OCI-LY1 (cell line): Measurements from ENCODE around the gene KRT34.

Experiments used
- H2AFZ ChIP-seq: fragments of 200-600 bp; sonication (generic), shearing (Covaris generic); 2 replicates; pipeline ENCODE4 v1.6.0; 2014; ENCODE audit warnings: antibody characterized with exemption, mild to moderate bottlenecking, low read length
- H3F3A ChIP-seq: fragments of 200-600 bp; sonication (generic), shearing (Covaris generic); 2 replicates; pipeline ENCODE4 v1.6.0; 2014; ENCODE audit warnings: mild to moderate bottlenecking, antibody characterized with exemption, low read length, moderate library complexity; ENCODE audit not compliant: insufficient read depth
- H3K27ac ChIP-seq: fragments of 200-600 bp; sonication (generic); 2 replicates; pipeline ENCODE4 v1.5.1; 2014; ENCODE audit warnings: low read length, mixed run types, mild to moderate bottlenecking, low read depth; ENCODE audit not compliant: poor library complexity, severe bottlenecking
- H3K27me3 ChIP-seq: fragments of 200-600 bp; sonication (generic); 2 replicates; pipeline ENCODE4 v1.6.0; 2014; ENCODE audit warnings: antibody characterized with exemption, mild to moderate bottlenecking, low read length, moderate library complexity; ENCODE audit not compliant: insufficient read depth
- H3K36me3 ChIP-seq: fragments of 200-600 bp; sonication (generic); 2 replicates; pipeline ENCODE4 v1.6.1; 2014; ENCODE audit warnings: mild to moderate bottlenecking, antibody characterized with exemption, low read length, moderate library complexity, mixed read lengths; ENCODE audit not compliant: insufficient read depth
- H3K4me1 ChIP-seq: fragments of 200-600 bp; sonication (generic); 2 replicates; pipeline ENCODE4 v1.5.1; 2014; ENCODE audit warnings: mild to moderate bottlenecking, low read length, moderate library complexity; ENCODE audit not compliant: insufficient read depth, severe bottlenecking
- H3K4me2 ChIP-seq: fragments of 200-600 bp; sonication (generic), shearing (Covaris generic); 2 replicates; pipeline ENCODE4 v1.6.1; 2014; ENCODE audit warnings: low read length
- H3K4me3 ChIP-seq: fragments of 200-600 bp; sonication (generic); 2 replicates; pipeline ENCODE4 v1.5.1; 2014; ENCODE audit warnings: low read length, low read depth, mild to moderate bottlenecking, mixed read lengths; ENCODE audit not compliant: poor library complexity, severe bottlenecking
- H3K79me2 ChIP-seq: fragments of 200-600 bp; shearing (Covaris generic); 2 replicates; pipeline ENCODE4 v1.6.1; 2016; ENCODE audit warnings: mixed run types, low read length, mixed read lengths; ENCODE audit not compliant: insufficient read depth
- H3K9ac ChIP-seq: fragments of 200-600 bp; sonication (generic), shearing (Covaris generic); 2 replicates; pipeline ENCODE4 v1.6.1; 2014; ENCODE audit warnings: mild to moderate bottlenecking, low read length, mixed read lengths
- H3K9me2 ChIP-seq: fragments of 200-600 bp; sonication (generic), shearing (Covaris generic); 2 replicates; pipeline ENCODE4 v1.6.1; 2014; ENCODE audit warnings: low read depth, mild to moderate bottlenecking, low read length, mixed read lengths
- H3K9me3 ChIP-seq: fragments of 200-600 bp; shearing (Covaris generic); 2 replicates; pipeline ENCODE4 v1.6.1; 2014; ENCODE audit warnings: low read length, mixed read lengths
- H4K20me1 ChIP-seq: fragments of 200-600 bp; sonication (generic), shearing (Covaris generic); 2 replicates; pipeline ENCODE4 v1.6.0; 2016; ENCODE audit warnings: mild to moderate bottlenecking, low read length; ENCODE audit not compliant: insufficient read depth
- CTCF ChIP-seq: fragments of 200-600 bp; sonication (generic), shearing (Covaris generic); IDR thresholded peaks from 2 replicates; pipeline ENCODE4 v1.5.1; 2017; ENCODE audit warnings: mild to moderate bottlenecking, antibody characterized with exemption, low read length, moderate library complexity, mixed read lengths
- EZH2 ChIP-seq: fragments of 200-600 bp; sonication (generic), shearing (Covaris generic); IDR thresholded peaks from 2 replicates; pipeline ENCODE4 v1.8.0; 2017; ENCODE audit warnings: borderline replicate concordance, mixed run types, mild to moderate bottlenecking, antibody characterized with exemption, low read length, moderate library complexity, mixed read lengths

The KRT34 gene

GRCh38 chr17:41331606-41332005 is 50.5 kb downstream of the KRT34 start:
- Histone ChIP-seq H3K4me1 (no peaks in the 10 kb centered on the region), H3K79me2 (no peaks in the 10 kb centered on the region), H3K4me3 (no peak overlapping the region), H2AFZ (no peak overlapping the region), H4K20me1 (no peaks in the 10 kb centered on the region), H3K27ac (no peak overlapping the region), H3F3A (no peaks in the 10 kb centered on the region), H3K4me2 (no peak overlapping the region), H3K9me2 (no peaks in the 10 kb centered on the region), H3K36me3 (no peaks in the 10 kb centered on the region), H3K27me3 (no peaks in the 10 kb centered on the region), H3K9me3 (no peaks in the 10 kb centered on the region), H3K9ac (no peak overlapping the region)
- no peak for TF ChIP-seq EZH2
- no peak for TF ChIP-seq CTCF

GRCh38 chr17:41329279-41329948 is 52.7 kb downstream of the KRT34 start:
- Histone ChIP-seq H3F3A (no peaks in the 10 kb centered on the region), H3K9me3 (no peaks in the 10 kb centered on the region), H2AFZ (no peak overlapping the region), H3K36me3 (no peaks in the 10 kb centered on the region), H3K4me3 (no peak overlapping the region), H4K20me1 (no peaks in the 10 kb centered on the region), H3K4me1 (no peaks in the 10 kb centered on the region), H3K9me2 (no peaks in the 10 kb centered on the region), H3K27ac (no peak overlapping the region), H3K79me2 (no peaks in the 10 kb centered on the region), H3K9ac (no peak overlapping the region), H3K27me3 (no peaks in the 10 kb centered on the region), H3K4me2 (no peak overlapping the region)
- TF ChIP-seq EZH2: no peak
- peak; percentile 31; the same call in 1 of the 2 replicates for TF ChIP-seq CTCF

GRCh38 chr17:41328207-41328606 is 53.9 kb downstream of the KRT34 start:
- Histone ChIP-seq H3K4me1 (no peaks in the 10 kb centered on the region), H3K9me3 (no peaks in the 10 kb centered on the region), H3K36me3 (no peaks in the 10 kb centered on the region), H4K20me1 (no peaks in the 10 kb centered on the region), H3K79me2 (no peaks in the 10 kb centered on the region), H3K27me3 (no peaks in the 10 kb centered on the region), H3K4me2 (no peak overlapping the region), H3K9me2 (no peaks in the 10 kb centered on the region), H3F3A (no peaks in the 10 kb centered on the region), H2AFZ (no peak overlapping the region), H3K9ac (no peak overlapping the region), H3K4me3 (no peak overlapping the region), H3K27ac (no peak overlapping the region)
- TF ChIP-seq CTCF (no peak), EZH2 (no peak)
